ENCODE results near the gene NDUFS8. TPM values are rescaled to one million over a fixed set of nuclear protein-coding genes. Genes with fewer than 3 reads are reported as not detected.

NDUFS8 gene
- total RNA-seq, 4 donors from 2014 or later, result 69.8 to 143 (median 80.2) TPM

GRCh38 chr11:68011051-68011943 lies 19.2 kb upstream of the NDUFS8 start:
- no peak for TF ChIP-seq CTCF (IDR thresholded peaks at IDR 0.05; ENCODE audit: low read depth)

- no peak for TF ChIP-seq CTCF (IDR thresholded peaks at IDR 0.05; ENCODE audit: low read depth)
Observed at GRCh38 chr11:68012044-68012842, 18.2 kb upstream of the NDUFS8 start.

GRCh38 chr11:68012843-68013610 lies 17.5 kb upstream of the NDUFS8 start:
- TF ChIP-seq CTCF (IDR thresholded peaks at IDR 0.05; ENCODE audit: low read depth), result no peak

GRCh38 chr11:68013611-68014156 lies 16.8 kb upstream of the NDUFS8 start:
- TF ChIP-seq CTCF (IDR thresholded peaks at IDR 0.05; ENCODE audit: low read depth), result no peak

GRCh38 chr11:68014157-68014946 lies 16.1 kb upstream of the NDUFS8 start:
- TF ChIP-seq CTCF (IDR thresholded peaks at IDR 0.05; ENCODE audit: low read depth), result no peak

GRCh38 chr11:68014947-68015447 lies 15.5 kb upstream of the NDUFS8 start:
- TF ChIP-seq CTCF (IDR thresholded peaks at IDR 0.05; ENCODE audit: low read depth), result no peak
